HG02588 (cell line): ENCODE measurements around the gene C5orf47.

Experiments used
- ATAC-seq: cut with Tn5 transposase; IDR thresholded peaks from one replicate; pipeline ENCODE4 v1.9.1; 2021; ENCODE audit warnings: mild to moderate bottlenecking, moderate library complexity; ENCODE audit not compliant: unreplicated experiment

C5orf47 gene

GRCh38 chr5:173988554-173989431, at the start of gene C5orf47:
C5orf47 (plus strand) TSS chr5:173989170; CDS start chr5:173989264, 94 bp downstream.
- ATAC-seq = no peak

- ATAC-seq = no peak
Observed at GRCh38 chr5:173940269-173940668, 48.7 kb upstream of the C5orf47 start.

- no peak for ATAC-seq
Observed at GRCh38 chr5:173941102-173941501, 47.9 kb upstream of the C5orf47 start.

- ATAC-seq = no peak
Observed at GRCh38 chr5:173941758-173942401, 47.1 kb upstream of the C5orf47 start.

GRCh38 chr5:173944511-173944910, 44.5 kb upstream of the C5orf47 start:
- no peak for ATAC-seq

GRCh38 chr5:173945160-173945559, 43.8 kb upstream of the C5orf47 start:
- no peak for ATAC-seq

GRCh38 chr5:173946323-173946722, 42.6 kb upstream of the C5orf47 start:
- ATAC-seq = no peak

GRCh38 chr5:173950829-173951228, 38.1 kb upstream of the C5orf47 start:
- no peak for ATAC-seq

GRCh38 chr5:173953528-173954090, 35.4 kb upstream of the C5orf47 start:
- no peak for ATAC-seq

GRCh38 chr5:173954671-173955521, 34.1 kb upstream of the C5orf47 start:
- ATAC-seq = no peak

GRCh38 chr5:173960986-173961385, 28.0 kb upstream of the C5orf47 start:
- ATAC-seq = no peak

- no peak for ATAC-seq
Observed at GRCh38 chr5:173961418-173961817, 27.6 kb upstream of the C5orf47 start.

- no peak for ATAC-seq
Observed at GRCh38 chr5:173962436-173962972, 26.5 kb upstream of the C5orf47 start.

- no peak for ATAC-seq
Observed at GRCh38 chr5:173963182-173963838, 25.7 kb upstream of the C5orf47 start.

- no peak for ATAC-seq
Observed at GRCh38 chr5:173963867-173964441, 25.0 kb upstream of the C5orf47 start.

GRCh38 chr5:173964506-173964905, 24.5 kb upstream of the C5orf47 start:
- ATAC-seq = no peak

- ATAC-seq = no peak
Observed at GRCh38 chr5:173967241-173967640, 21.7 kb upstream of the C5orf47 start.

- ATAC-seq = no peak
Observed at GRCh38 chr5:173968154-173968797, 20.7 kb upstream of the C5orf47 start.
